BLaER1 (cell line): ENCODE measurements around the gene TOPBP1.

Experiments
- H3K27ac ChIP-seq: shearing (Covaris generic); formaldehyde crosslinking; 2 replicates; pipeline ENCODE4 v1.8.1; 2022
- H3K27me3 ChIP-seq: shearing (Covaris generic); formaldehyde crosslinking; 2 replicates; pipeline ENCODE4 v1.8.1; 2022
- H3K36me3 ChIP-seq: shearing (Covaris generic); formaldehyde crosslinking; 2 replicates; pipeline ENCODE4 v1.8.1; 2022
- H3K4me1 ChIP-seq: shearing (Covaris generic); formaldehyde crosslinking; 2 replicates; pipeline ENCODE4 v1.8.1; 2022
- H3K4me2 ChIP-seq: shearing (Covaris generic); formaldehyde crosslinking; 2 replicates; pipeline ENCODE4 v1.8.1; 2022
- H3K4me3 ChIP-seq: shearing (Covaris generic); formaldehyde crosslinking; 2 replicates; pipeline ENCODE4 v1.8.1; 2022
- H3K9ac ChIP-seq: shearing (Covaris generic); formaldehyde crosslinking; 2 replicates; pipeline ENCODE4 v1.8.1; 2022
- H3K9me3 ChIP-seq: shearing (Covaris generic); formaldehyde crosslinking; 2 replicates; pipeline ENCODE4 v1.8.1; 2022
- H4K20me1 ChIP-seq: shearing (Covaris generic); formaldehyde crosslinking; 2 replicates; pipeline ENCODE4 v1.8.1; 2022
- Cebpa-rat ChIP-seq: shearing (Covaris generic); IDR thresholded peaks from 2 replicates; pipeline ENCODE4 v1.8.1; 2022

TOPBP1 gene

DNA sequence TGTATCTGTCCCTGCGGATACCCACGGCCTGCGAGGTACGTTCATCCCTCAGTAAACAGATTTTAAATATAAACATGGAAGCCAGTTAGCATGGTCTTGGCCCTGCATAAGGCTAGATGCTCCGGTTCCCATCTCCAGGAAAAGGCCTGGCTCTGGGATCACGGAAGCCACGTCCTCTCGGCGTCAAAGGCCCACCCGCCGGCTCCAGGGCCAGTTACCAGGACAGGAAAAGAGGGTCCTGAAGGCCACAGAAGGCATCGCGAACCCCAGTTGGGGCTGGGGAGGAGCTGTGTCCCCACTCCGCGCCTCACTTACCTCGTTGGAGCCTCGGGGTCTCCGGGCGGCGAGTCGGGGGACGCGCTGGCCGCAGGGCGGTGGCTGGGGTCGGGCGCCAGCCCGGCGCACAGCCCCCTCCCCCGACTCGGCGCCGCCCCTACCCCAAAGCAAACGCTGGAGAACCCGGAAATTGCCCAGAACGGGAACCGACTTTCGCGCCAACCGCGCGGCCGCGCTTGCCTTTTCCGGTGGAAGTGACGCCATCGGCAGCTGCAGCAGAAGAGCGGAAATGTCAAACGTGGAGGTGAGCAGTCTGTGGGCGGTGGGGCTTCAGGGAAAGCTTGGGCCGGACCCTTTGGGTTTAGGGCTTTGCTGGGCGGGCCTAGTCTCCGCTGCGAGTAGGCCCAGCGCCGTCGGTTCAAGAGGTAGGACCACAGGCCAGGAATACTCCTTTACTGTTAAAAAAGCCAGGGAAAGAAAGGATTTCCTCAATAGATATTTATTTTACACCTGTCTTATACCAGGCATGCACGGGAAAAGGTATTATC lies at the start of gene TOPBP1:
TOPBP1 (minus strand) TSS at position 488 of the 824 bp plus-strand sequence. CDS start 814 bp downstream, outside the sequence.
- Histone ChIP-seq H3K36me3 (peaks cover 27% of the 10 kb centered on the region), H3K27me3 (no peaks in the 10 kb centered on the region), H3K9ac (peak within 1 kb of the TSS; percentile 99), H3K27ac (peak within 1 kb of the TSS; percentile 98), H3K4me2 (peak within 1 kb of the TSS; percentile 96), H3K9me3 (no peaks in the 10 kb centered on the region), H3K4me1 (peaks cover 49% of the 10 kb centered on the region), H4K20me1 (peaks cover 31% of the 10 kb centered on the region), H3K4me3 (peak within 1 kb of the TSS; percentile 99)
- no peak for TF ChIP-seq Cebpa-rat

DNA sequence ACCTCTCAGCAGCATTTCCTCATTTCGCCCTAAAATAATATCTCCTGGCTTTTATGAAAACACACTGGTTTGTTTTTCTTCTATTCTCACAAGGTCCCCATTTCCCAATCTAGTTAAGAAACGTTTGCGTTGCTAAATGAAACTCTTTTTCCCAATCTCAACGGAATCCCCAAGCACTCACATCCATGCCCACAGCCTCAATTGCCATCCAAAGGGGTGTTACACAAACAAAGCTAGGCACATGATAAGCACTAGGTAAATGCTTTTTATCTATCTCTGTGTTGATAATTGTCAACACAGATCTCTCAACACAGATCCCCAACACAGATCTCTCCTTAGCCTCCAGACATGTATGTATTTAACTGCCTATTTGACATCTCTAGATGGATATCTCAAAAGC lies 49.3 kb upstream of the TOPBP1 start:
- TF ChIP-seq Cebpa-rat = no peak
- Histone ChIP-seq H3K27me3 (no peaks in the 10 kb centered on the region), H4K20me1 (no peaks in the 10 kb centered on the region), H3K4me1 (no peaks in the 10 kb centered on the region), H3K4me2 (no peak overlapping the region), H3K9ac (no peak overlapping the region), H3K36me3 (no peaks in the 10 kb centered on the region), H3K4me3 (no peak overlapping the region), H3K27ac (no peak overlapping the region), H3K9me3 (no peaks in the 10 kb centered on the region)

DNA sequence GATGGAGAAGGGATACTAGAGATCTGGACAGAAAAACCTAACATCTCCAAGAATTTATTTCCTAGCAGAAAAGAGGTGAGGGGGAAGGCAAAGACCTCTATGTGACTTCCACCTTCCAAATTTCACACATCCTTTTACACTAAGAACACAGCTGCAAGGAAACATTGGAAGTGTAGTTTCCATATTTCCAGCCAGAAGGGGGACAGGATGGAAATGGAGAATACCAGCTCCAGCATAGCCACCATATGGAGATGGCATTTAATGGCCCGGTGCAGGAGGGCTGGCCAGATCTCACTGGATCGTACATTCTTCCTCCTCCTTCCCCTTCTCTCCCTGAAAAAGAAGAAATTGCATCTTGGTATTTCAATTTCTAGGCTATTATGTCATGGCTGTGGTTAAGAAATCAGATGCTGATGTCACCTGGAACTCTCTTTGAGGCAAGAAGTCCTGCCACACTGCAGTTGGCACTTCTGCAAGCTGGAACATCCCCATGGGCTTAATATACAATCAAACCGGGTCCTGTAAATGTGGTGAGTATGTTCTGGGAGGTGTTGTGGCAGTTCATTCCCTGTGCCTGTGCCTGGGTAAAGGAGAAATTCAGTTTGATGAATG lies 47.5 kb upstream of the TOPBP1 start:
- no peaks in the 10 kb centered on the region for H3K4me1 ChIP-seq
- H3K9me3 ChIP-seq = no peaks in the 10 kb centered on the region
- no peaks in the 10 kb centered on the region for H3K36me3 ChIP-seq
- no peaks in the 10 kb centered on the region for H3K27me3 ChIP-seq
- no peak overlapping the region for H3K27ac ChIP-seq
- TF ChIP-seq Cebpa-rat = no peak
- no peaks in the 10 kb centered on the region for H4K20me1 ChIP-seq
- H3K4me2 ChIP-seq = no peak overlapping the region
- no peak overlapping the region for H3K9ac ChIP-seq
- H3K4me3 ChIP-seq = no peak overlapping the region

DNA sequence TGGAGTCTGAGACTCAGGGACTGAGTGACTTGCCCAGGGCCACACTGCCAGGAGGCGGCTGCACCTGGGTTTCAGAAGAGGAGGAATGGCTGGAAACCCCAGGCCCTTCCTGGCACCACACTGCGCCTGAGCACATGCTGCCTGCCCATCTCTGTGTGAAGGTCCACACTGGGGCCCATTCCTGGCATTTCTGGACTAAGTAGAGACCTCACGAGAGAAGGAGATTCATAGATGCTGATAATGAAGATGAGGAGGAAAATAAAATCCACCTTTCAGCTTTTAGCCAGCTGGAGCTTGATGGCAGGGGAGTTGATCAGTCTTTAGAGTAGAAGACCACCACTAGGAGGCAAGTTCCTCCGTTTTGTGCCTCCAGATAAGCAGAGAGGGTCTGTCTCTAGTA lies 44.3 kb upstream of the TOPBP1 start:
- Histone ChIP-seq H3K27ac (no peak overlapping the region), H3K36me3 (no peaks in the 10 kb centered on the region), H3K9ac (no peak overlapping the region), H3K27me3 (no peaks in the 10 kb centered on the region), H3K9me3 (no peaks in the 10 kb centered on the region), H3K4me1 (peaks cover 8% of the 10 kb centered on the region), H3K4me3 (no peak overlapping the region), H3K4me2 (no peak overlapping the region), H4K20me1 (no peaks in the 10 kb centered on the region)
- TF ChIP-seq Cebpa-rat = no peak

DNA sequence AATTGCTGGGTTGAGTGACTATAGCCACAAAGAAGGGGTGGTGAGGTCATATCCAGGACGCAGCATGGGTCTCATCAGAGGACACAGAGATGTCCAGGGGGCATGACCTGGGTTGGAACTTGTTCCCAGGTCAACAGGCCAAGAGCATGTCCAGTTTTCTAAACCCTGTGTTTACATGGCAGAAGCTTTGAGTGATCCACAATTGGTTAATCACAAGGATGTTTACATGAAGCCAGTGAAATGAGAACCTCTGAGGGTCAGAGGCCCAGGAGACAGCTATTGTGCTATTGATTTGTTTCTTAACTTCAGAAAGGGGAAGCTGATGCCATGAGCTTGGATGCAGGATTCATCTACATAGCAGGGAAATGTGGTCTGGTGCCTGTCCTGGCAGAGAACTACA lies 42.2 kb upstream of the TOPBP1 start:
- H4K20me1 ChIP-seq = no peaks in the 10 kb centered on the region
- no peaks in the 10 kb centered on the region for H3K9me3 ChIP-seq
- peaks cover 8% of the 10 kb centered on the region for H3K4me1 ChIP-seq
- H3K4me2 ChIP-seq = no peak overlapping the region
- no peak overlapping the region for H3K4me3 ChIP-seq
- no peak overlapping the region for H3K9ac ChIP-seq
- no peaks in the 10 kb centered on the region for H3K36me3 ChIP-seq
- TF ChIP-seq Cebpa-rat = no peak
- no peak overlapping the region for H3K27ac ChIP-seq
- no peaks in the 10 kb centered on the region for H3K27me3 ChIP-seq

DNA sequence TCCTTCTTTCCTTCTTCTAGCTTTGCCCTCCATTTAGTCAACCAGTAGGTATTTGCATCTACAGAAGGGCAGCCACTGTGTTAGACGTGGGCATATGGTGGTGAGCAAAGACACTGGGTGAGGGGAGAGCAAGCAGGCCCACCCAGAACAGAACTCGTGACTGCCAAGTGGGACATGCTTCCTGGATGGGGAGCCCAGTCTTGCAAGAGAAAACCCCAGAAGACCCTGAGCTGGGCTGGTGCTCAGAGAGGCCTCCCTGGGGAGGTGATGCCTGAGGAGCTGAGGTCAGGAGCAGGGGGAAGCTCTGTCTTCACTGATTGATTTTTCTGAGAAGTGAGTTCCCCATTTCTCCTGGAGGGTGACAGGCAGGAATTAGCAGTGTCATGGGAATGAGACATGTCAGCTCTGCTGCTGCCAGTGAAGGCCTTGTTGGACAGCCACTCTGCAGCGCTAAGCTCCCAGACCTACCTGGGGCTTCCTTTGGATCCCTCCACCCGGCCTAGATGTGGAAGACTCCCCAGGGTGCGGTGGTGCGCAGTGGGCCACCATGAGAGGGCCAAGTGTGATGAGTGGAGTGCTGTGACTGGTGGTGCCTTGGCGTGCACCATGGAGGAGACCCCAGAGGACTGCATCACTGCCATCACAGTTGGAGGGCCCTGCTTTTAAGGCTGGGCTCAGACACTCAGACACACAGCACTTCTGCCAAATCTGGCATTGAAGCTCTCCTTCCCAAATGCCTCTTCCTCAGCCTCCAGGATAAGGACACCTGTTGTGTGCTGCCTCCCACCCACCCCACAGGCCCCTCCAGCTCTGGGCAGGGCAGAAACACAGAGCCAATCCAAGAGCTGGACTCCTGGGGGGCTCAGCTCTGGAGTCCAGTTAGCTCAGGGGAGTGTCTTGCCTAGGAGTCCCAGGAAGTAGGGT lies 40.0 kb upstream of the TOPBP1 start:
- TF ChIP-seq Cebpa-rat = no peak
- Histone ChIP-seq H3K9ac (no peak overlapping the region), H3K27ac (no peak overlapping the region), H3K36me3 (no peaks in the 10 kb centered on the region), H3K9me3 (peaks cover 8% of the 10 kb centered on the region; the same call in 1 of the 2 replicates), H3K27me3 (no peaks in the 10 kb centered on the region), H3K4me2 (peak overlapping the region; percentile 26; the same call in 1 of the 2 replicates), H3K4me1 (peaks cover 8% of the 10 kb centered on the region), H4K20me1 (no peaks in the 10 kb centered on the region), H3K4me3 (no peak overlapping the region)

DNA sequence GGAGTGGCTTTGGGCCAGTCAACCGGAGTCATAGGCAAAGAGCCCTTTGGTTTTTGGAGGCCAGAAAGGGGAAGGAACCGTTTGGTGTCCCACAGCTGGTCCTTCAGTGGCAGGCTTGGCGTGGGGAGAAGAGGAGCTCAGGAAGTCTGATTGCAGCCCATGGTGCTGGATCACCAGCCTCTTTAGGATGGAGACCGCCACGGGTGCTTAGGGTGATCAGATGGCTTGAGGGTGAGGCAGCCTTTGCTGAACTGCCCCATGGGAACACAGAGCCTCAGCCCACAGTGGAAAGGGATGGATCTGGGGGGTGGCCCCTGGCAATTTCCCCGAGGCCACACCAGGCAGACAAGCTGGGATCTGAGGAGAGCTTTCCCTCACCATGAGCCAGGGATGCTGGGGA lies 38.6 kb upstream of the TOPBP1 start:
- Histone ChIP-seq H3K9me3 (peaks cover 8% of the 10 kb centered on the region; the same call in 1 of the 2 replicates), H3K36me3 (no peaks in the 10 kb centered on the region), H3K27ac (no peak overlapping the region), H3K4me2 (no peak overlapping the region), H3K9ac (no peak overlapping the region), H3K4me3 (no peak overlapping the region), H4K20me1 (no peaks in the 10 kb centered on the region), H3K27me3 (no peaks in the 10 kb centered on the region), H3K4me1 (peaks cover 8% of the 10 kb centered on the region)
- no peak for TF ChIP-seq Cebpa-rat

DNA sequence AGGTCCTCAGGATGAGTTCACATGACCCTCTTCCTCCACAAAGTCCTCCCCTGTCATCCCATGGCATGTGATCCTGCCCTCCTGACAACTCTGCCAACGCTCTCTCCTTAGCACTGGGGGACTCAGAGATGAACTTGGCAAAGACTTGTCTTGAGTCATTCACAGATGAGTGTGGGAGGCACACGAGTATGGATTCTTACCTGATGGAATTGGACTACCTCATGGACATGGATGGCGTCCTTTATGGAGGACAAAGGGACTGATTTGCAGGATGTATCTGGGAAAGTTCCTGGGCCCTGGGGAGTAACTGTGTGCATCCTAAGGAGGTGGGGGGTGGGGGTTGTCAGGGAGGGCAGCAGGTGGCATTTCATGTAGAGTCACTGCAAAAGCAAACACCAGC lies 38.2 kb upstream of the TOPBP1 start:
- peaks cover 8% of the 10 kb centered on the region for H3K4me1 ChIP-seq
- no peak overlapping the region for H3K9ac ChIP-seq
- H3K36me3 ChIP-seq = no peaks in the 10 kb centered on the region
- H3K4me2 ChIP-seq = no peak overlapping the region
- no peaks in the 10 kb centered on the region for H3K27me3 ChIP-seq
- H4K20me1 ChIP-seq = no peaks in the 10 kb centered on the region
- no peak overlapping the region for H3K27ac ChIP-seq
- no peak overlapping the region for H3K4me3 ChIP-seq
- peaks cover 8% of the 10 kb centered on the region; the same call in 1 of the 2 replicates for H3K9me3 ChIP-seq
- TF ChIP-seq Cebpa-rat = no peak

DNA sequence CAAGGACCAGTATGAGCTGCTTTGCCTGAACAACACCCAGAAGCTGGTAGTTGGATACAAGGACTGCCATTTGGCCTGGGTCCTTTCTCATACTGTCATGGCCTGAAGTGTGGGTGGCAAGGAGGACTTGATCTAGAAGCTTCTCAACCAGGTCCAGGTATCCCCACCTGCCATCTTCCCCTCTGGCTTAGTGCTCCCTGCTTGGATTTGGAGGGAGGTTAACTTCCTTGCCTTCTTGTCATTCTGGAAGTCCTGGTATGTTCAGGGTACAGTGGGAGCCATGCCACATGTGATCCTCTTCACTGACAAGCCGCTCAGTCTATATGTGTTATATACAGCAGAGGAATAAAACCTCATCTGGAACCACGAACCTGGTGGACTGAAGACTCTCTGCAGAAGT lies 37.7 kb upstream of the TOPBP1 start:
- H3K4me2 ChIP-seq = no peak overlapping the region
- H3K4me3 ChIP-seq = no peak overlapping the region
- H3K36me3 ChIP-seq = no peaks in the 10 kb centered on the region
- no peak overlapping the region for H3K27ac ChIP-seq
- no peaks in the 10 kb centered on the region for H4K20me1 ChIP-seq
- peaks cover 8% of the 10 kb centered on the region; the same call in 1 of the 2 replicates for H3K9me3 ChIP-seq
- no peaks in the 10 kb centered on the region for H3K27me3 ChIP-seq
- H3K9ac ChIP-seq = no peak overlapping the region
- TF ChIP-seq Cebpa-rat = no peak
- H3K4me1 ChIP-seq = peaks cover 8% of the 10 kb centered on the region
